ENCODE results near the gene NCOA5.

DNA sequence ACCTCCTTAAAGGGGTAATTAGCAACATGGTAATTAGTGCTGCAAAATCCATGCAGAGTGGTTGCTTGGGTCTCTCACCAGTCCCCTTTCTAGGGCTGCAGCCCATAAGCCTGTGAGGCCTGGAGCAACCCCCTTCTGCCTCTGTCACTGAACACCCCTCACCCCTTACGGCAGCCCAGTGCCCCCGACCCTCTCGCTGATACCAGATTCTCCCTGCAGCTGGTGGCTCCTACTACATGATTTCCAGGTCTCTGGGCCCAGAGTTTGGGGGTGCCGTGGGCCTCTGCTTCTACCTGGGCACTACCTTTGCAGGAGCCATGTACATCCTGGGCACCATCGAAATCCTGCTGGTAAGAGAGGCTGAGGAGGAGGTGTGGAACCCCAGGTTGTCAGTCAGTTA lies 52.7 kb downstream of the NCOA5 start:
- TF ChIP-seq, protein P1, sequence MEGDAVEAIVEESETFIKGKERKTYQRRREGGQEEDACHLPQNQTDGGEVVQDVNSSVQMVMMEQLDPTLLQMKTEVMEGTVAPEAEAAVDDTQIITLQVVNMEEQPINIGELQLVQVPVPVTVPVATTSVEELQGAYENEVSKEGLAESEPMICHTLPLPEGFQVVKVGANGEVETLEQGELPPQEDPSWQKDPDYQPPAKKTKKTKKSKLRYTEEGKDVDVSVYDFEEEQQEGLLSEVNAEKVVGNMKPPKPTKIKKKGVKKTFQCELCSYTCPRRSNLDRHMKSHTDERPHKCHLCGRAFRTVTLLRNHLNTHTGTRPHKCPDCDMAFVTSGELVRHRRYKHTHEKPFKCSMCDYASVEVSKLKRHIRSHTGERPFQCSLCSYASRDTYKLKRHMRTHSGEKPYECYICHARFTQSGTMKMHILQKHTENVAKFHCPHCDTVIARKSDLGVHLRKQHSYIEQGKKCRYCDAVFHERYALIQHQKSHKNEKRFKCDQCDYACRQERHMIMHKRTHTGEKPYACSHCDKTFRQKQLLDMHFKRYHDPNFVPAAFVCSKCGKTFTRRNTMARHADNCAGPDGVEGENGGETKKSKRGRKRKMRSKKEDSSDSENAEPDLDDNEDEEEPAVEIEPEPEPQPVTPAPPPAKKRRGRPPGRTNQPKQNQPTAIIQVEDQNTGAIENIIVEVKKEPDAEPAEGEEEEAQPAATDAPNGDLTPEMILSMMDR (IDR thresholded peaks at IDR 0.05 in 8 of 11, conservative IDR thresholded peaks at IDR 0.05 in 3 of 11) = no peak
- no peak for TF ChIP-seq POLR2AphosphoS5 (IDR thresholded peaks at IDR 0.05)
